Fibroblast of mammary gland (primary cell): Measurements from ENCODE around the gene FSTL4.

Experiments
- DNase-seq: peaks from one replicate; pipeline ENCODE4 v3.0.0-alpha.2; 2010; ENCODE audit warnings: low read depth
- H3K4me3 ChIP-seq: 2 replicates; pipeline ENCODE4 v1.5.1; 2011; ENCODE audit warnings: low read depth, mild to moderate bottlenecking, low read length, moderate library complexity; ENCODE audit not compliant: control insufficient read depth
- TF ChIP-seq, protein P1 (sequence below): conservative IDR thresholded peaks from 2 replicates; pipeline ENCODE4 v1.5.1; 2011; ENCODE audit warnings: low read depth, low read length, inconsistent platforms; ENCODE audit not compliant: control insufficient read depth, insufficient read depth

The FSTL4 gene

DNA sequence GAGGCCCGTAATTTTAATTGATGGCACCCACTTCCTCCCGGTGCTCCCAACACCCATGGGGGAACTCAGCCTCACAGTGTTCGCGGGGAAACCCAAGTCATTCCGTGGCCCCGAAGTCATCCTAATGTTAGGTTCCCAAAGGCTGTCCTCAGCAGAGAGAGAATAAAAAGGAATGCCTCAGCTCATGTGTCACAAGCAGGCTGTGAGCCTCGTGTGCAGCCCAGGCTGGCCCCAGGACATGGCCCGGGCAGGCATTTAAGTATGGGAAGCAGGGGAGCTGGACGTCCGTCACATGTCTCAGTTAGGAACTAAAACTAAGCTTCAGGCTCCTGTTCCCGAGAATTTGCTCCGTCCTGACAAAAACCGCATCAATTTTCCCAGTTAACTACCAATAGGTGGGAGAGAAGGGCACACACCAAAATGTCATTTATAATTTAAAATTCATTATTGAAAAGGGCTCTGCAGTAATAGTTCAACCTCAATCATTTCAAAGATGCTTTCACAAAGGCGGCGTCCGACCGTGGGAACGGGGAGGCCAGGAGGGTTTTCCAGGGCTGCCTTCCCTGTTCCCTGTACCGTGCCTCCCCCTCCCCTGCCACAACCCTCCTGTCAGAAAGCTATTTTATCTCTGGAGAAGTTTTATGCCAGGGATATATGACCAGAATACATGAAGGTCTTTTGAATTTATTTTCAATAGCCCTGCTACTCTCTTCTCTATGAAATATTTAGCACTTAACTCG, 137.3 kb downstream of the FSTL4 start:
- DNase-seq: no peak
- TF ChIP-seq, protein P1, sequence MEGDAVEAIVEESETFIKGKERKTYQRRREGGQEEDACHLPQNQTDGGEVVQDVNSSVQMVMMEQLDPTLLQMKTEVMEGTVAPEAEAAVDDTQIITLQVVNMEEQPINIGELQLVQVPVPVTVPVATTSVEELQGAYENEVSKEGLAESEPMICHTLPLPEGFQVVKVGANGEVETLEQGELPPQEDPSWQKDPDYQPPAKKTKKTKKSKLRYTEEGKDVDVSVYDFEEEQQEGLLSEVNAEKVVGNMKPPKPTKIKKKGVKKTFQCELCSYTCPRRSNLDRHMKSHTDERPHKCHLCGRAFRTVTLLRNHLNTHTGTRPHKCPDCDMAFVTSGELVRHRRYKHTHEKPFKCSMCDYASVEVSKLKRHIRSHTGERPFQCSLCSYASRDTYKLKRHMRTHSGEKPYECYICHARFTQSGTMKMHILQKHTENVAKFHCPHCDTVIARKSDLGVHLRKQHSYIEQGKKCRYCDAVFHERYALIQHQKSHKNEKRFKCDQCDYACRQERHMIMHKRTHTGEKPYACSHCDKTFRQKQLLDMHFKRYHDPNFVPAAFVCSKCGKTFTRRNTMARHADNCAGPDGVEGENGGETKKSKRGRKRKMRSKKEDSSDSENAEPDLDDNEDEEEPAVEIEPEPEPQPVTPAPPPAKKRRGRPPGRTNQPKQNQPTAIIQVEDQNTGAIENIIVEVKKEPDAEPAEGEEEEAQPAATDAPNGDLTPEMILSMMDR: no peak
- no peak overlapping the region for H3K4me3 ChIP-seq

DNA sequence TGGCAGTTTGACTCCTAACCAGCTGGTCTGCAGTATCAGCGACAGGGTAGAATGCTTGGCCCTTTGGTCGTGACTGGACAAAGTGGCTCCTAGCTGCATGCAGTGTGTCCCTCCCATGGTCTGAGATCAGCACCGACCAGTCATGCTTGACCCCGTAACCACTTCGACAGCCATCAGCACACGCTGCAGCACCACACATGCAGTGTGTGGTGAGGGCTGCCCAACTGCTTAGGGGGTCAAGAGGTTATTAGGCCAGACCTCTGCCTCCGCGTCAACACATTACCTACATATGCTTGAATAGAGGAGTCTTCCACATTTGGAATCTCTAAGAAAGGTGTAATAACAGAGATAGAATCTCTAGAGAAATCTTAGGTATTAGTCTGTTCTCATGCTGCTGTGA, 139.1 kb downstream of the FSTL4 start:
- no peak for DNase-seq
- TF ChIP-seq, protein P1: no peak
- H3K4me3 ChIP-seq: no peak overlapping the region

DNA sequence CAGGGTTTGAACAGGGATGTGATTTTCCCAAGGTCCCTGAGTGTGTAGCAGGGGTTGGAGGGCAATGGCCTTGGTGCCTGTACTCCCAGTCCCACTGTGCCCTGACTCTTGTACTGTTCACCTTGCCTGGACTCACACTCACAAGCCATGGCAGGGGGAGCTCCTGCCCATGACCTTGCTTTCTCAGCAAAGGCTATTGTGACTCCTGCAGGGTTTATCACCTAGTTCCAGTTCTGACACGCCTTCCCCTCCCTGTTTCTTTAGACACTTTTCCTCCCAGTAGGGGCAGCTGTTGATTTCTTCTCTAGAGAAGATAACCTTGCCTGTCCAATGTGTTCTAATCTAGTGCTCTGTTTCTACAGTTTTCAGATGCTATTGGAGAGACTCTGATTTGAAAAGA, 139.5 kb downstream of the FSTL4 start:
- no peak for DNase-seq
- TF ChIP-seq, protein P1: no peak
- no peak overlapping the region for H3K4me3 ChIP-seq

DNA sequence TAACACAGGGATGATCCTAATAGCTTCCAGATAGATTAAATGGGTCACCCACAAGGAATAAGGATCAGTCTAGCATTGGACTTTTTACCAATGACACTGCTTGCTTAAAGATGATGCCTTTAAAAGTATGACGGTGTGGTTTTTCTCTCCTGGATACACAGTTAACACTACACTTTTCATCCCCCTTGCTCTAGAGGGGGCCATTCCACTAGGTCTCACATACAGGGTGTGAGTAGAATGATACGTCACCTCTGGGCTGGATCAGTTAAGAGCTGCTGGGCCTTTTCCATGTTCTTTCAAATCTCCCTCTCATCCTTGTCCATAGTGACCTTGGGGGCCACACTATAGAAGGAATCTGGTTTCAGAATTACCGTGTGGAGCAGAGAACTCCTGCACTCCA, 140.6 kb downstream of the FSTL4 start:
- H3K4me3 ChIP-seq: no peak overlapping the region
- DNase-seq: no peak
- TF ChIP-seq, protein P1: no peak

DNA sequence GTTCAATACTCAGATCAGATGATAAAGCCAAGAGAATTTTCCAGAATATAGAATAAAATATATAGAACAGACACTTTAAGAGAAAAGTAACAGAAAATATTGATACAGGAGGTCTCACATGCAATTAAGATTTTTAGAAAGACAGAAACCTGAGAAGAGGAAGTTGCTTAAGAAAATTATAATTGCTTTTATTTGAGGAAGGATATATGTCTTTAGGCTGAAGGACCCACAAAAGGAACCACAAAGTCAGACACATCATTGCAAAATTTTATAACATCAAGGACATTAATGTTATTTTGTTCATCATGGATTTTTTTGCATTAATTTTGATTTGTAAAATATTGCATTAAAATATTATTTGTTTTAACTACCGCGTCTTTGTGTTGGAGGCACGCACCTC, 141.5 kb downstream of the FSTL4 start:
- DNase-seq: no peak
- H3K4me3 ChIP-seq: no peak overlapping the region
- TF ChIP-seq, protein P1: no peak

DNA sequence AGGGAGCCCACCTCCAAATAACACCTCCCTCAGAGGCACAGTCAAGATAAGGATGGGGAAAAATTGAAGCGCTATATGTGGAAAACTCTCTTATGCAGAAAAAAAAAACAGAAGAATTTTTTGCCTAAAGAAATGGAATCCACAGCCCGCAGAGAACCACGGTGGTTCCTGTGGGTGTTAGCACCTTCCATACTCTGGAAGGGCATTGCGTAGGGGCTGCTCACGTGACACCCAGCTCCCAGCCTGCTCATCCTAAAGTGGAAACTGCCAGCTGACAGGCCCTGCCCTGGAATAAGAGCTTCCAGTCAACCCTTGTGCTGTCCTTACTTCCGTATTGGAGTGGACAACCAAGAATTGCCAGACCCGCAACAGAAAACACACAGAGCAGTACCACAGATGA, 142.5 kb downstream of the FSTL4 start:
- TF ChIP-seq, protein P1: no peak
- H3K4me3 ChIP-seq: no peak overlapping the region
- DNase-seq: no peak
